H9 (cell line): ENCODE results near the gene OR10H4. TPM values are rescaled to one million over a fixed set of nuclear protein-coding genes. Genes with fewer than 3 reads are reported as not detected.

Source experiments
- DNase-seq: peaks from one replicate; pipeline ENCODE4 v3.0.0-alpha.2; 2017
- H2AFZ ChIP-seq: one replicate; pipeline ENCODE4 v1.6.1; 2013; ENCODE audit warnings: mild to moderate bottlenecking, low read length, control low read depth, moderate library complexity
- H2AK5ac ChIP-seq: 2 replicates; pipeline ENCODE4 v1.6.1; 2013; ENCODE audit warnings: low read length, control low read depth, mixed read lengths; ENCODE audit not compliant: insufficient read length
- H2BK120ac ChIP-seq: one replicate; pipeline ENCODE4 v1.6.1; 2013; ENCODE audit warnings: low read depth, mild to moderate bottlenecking, low read length, control low read depth, inconsistent platforms; ENCODE audit not compliant: poor library complexity, severe bottlenecking
- H2BK12ac ChIP-seq: 2 replicates; pipeline ENCODE4 v1.6.1; 2013; ENCODE audit warnings: low read length, control low read depth, mixed read lengths, low read depth; ENCODE audit not compliant: insufficient read length
- H2BK15ac ChIP-seq: 2 replicates; pipeline ENCODE4 v1.6.1; 2013; ENCODE audit warnings: low read depth, low read length, control low read depth
- H2BK20ac ChIP-seq: one replicate; pipeline ENCODE4 v1.6.1; 2013; ENCODE audit warnings: low read depth, mild to moderate bottlenecking, low read length, control low read depth, inconsistent platforms; ENCODE audit not compliant: poor library complexity, severe bottlenecking
- H2BK5ac ChIP-seq: 2 replicates; pipeline ENCODE4 v1.6.1; 2013; ENCODE audit warnings: low read length, control low read depth, mixed read lengths; ENCODE audit not compliant: insufficient read length
- H3K14ac ChIP-seq: 2 replicates; pipeline ENCODE4 v1.6.1; 2013; ENCODE audit warnings: low read length, control low read depth; ENCODE audit not compliant: insufficient read depth
- H3K18ac ChIP-seq: 2 replicates; pipeline ENCODE4 v1.6.1; 2013; ENCODE audit warnings: low read depth, mild to moderate bottlenecking, mixed read lengths, low read length, control low read depth; ENCODE audit not compliant: insufficient read length
- H3K23ac ChIP-seq: 2 replicates; pipeline ENCODE4 v1.6.1; 2013; ENCODE audit warnings: low read length, control low read depth, mixed read lengths, low read depth; ENCODE audit not compliant: insufficient read length
- H3K23me2 ChIP-seq: 2 replicates; pipeline ENCODE4 v1.6.1; 2013; ENCODE audit warnings: low read depth, mild to moderate bottlenecking, mixed read lengths, low read length, control low read depth; ENCODE audit not compliant: insufficient read length, poor library complexity, severe bottlenecking
- H3K27ac ChIP-seq: 2 replicates; pipeline ENCODE4 v1.5.1; 2013; ENCODE audit warnings: low read length, control low read depth, mixed read lengths, low read depth; ENCODE audit not compliant: insufficient read length
- H3K27me3 ChIP-seq: 2 replicates; pipeline ENCODE4 v1.6.1; 2013; ENCODE audit warnings: low read length, control low read depth, inconsistent platforms; ENCODE audit not compliant: insufficient read depth
- H3K4ac ChIP-seq: 2 replicates; pipeline ENCODE4 v1.6.1; 2013; ENCODE audit warnings: low read depth, mild to moderate bottlenecking, control low read depth, inconsistent platforms, low read length, moderate library complexity
- H3K4me1 ChIP-seq: 2 replicates; pipeline ENCODE4 v1.6.1; 2013; ENCODE audit warnings: low read length, control low read depth, inconsistent platforms; ENCODE audit not compliant: insufficient read depth
- H3K4me2 ChIP-seq: 2 replicates; pipeline ENCODE4 v1.6.1; 2013; ENCODE audit warnings: low read length, control low read depth, mixed read lengths; ENCODE audit not compliant: insufficient read length, insufficient read depth
- H3K56ac ChIP-seq: 2 replicates; pipeline ENCODE4 v1.6.1; 2013; ENCODE audit warnings: low read depth, mild to moderate bottlenecking, mixed read lengths, low read length, control low read depth; ENCODE audit not compliant: insufficient read length
- H3K79me1 ChIP-seq: 2 replicates; pipeline ENCODE4 v1.6.1; 2013; ENCODE audit warnings: low read depth, mild to moderate bottlenecking, moderate library complexity, low read length, control low read depth, inconsistent platforms; ENCODE audit not compliant: insufficient read depth, poor library complexity, severe bottlenecking
- H3K79me2 ChIP-seq: 2 replicates; pipeline ENCODE4 v1.6.1; 2013; ENCODE audit warnings: low read length, control low read depth, inconsistent platforms; ENCODE audit not compliant: insufficient read depth
- H3K9ac ChIP-seq: 2 replicates; pipeline ENCODE4 v1.6.1; 2013; ENCODE audit warnings: low read length, control low read depth, mixed read lengths; ENCODE audit not compliant: insufficient read length; ENCODE audit errors: extremely low read depth
- H3K9me3 ChIP-seq: one replicate; pipeline ENCODE4 v1.6.1; 2013; ENCODE audit warnings: low read depth, low read length, inconsistent platforms; ENCODE audit not compliant: control insufficient read depth
- H3T11ph ChIP-seq: one replicate; pipeline ENCODE4 v1.6.1; 2013; ENCODE audit warnings: mild to moderate bottlenecking, low read length, control low read depth, inconsistent platforms
- H4K20me1 ChIP-seq: one replicate; pipeline ENCODE4 v1.6.1; 2013; ENCODE audit not compliant: control insufficient read depth, insufficient read length, insufficient read depth
- H4K5ac ChIP-seq: 2 replicates; pipeline ENCODE4 v1.6.1; 2013; ENCODE audit warnings: low read depth, mild to moderate bottlenecking, mixed read lengths, low read length, control low read depth; ENCODE audit not compliant: insufficient read length
- H4K8ac ChIP-seq: replicated peaks from 2 replicates; pipeline ENCODE4 v1.6.1; 2013; ENCODE audit warnings: low read length, control low read depth, mixed read lengths, low read depth; ENCODE audit not compliant: insufficient read length
- H4K91ac ChIP-seq: 2 replicates; pipeline ENCODE4 v1.6.1; 2013; ENCODE audit warnings: low read depth, mild to moderate bottlenecking, moderate library complexity, mixed read lengths, low read length, control low read depth; ENCODE audit not compliant: insufficient read length
- H3K27ac Mint-ChIP-seq, 3 experiments: 2 replicates in 2 of 3; 3 replicates in 1 of 3; pipeline ENCODE4 v1.8.0; 2020 to 2021; ENCODE audit warnings: mixed read lengths in 3 of 3, mild to moderate bottlenecking in 1 of 3, moderate library complexity in 1 of 3
- H3K27me3 Mint-ChIP-seq: 2 replicates; pipeline ENCODE4 v1.8.0; 2021; ENCODE audit warnings: low read depth, mild to moderate bottlenecking, moderate library complexity, mixed read lengths
- H3K36me3 Mint-ChIP-seq, 3 experiments: 2 replicates in 2 of 3; 3 replicates in 1 of 3; pipeline ENCODE4 v1.8.0; 2020 to 2021; ENCODE audit warnings: low read depth in 3 of 3, mixed read lengths in 3 of 3; ENCODE audit not compliant: insufficient read depth in 1 of 3
- H3K4me1 Mint-ChIP-seq, 2 experiments: 2 replicates each; pipeline ENCODE4 v1.8.0; 2020; ENCODE audit warnings: mixed read lengths in 2 of 2
- H3K4me3 Mint-ChIP-seq, 2 experiments: 2 replicates in 1 of 2; 3 replicates in 1 of 2; pipeline ENCODE4 v1.8.0; 2020 to 2021; ENCODE audit warnings: mild to moderate bottlenecking in 2 of 2, mixed read lengths in 2 of 2, moderate library complexity in 1 of 2
- H3K9me3 Mint-ChIP-seq, 2 experiments: 2 replicates in 1 of 2; 3 replicates in 1 of 2; pipeline ENCODE4 v1.8.0; 2020; ENCODE audit warnings: mild to moderate bottlenecking in 2 of 2, mixed read lengths in 2 of 2, moderate library complexity in 1 of 2
- WGBS: extraction: QIAGEN DNeasy Blood & Tissue Kit; methylation state at CpG from one replicate; pipeline ENCODE4 v1.1.7; 2013; ENCODE audit warnings: missing lambda C conversion rate, low lambda C conversion rate, mixed read lengths; ENCODE audit not compliant: insufficient read length; ENCODE audit errors: extremely low coverage; 5-methylcytosine and 5-hydroxymethylcytosine counted together
- total RNA-seq: library from RNA; stranded (reverse); gene quantifications from 2 replicates; pipeline ENCODE4 v1.2.1, GENCODE V29; 2021
- TF ChIP-seq, protein P1 (sequence below): fragments of 200-600 bp; sonication (generic); conservative IDR thresholded peaks from 3 replicates; pipeline ENCODE4 v1.8.0; 2021; ENCODE audit warnings: antibody characterized with exemption, mild to moderate bottlenecking

OR10H4 gene
- total RNA-seq, 1 experiment from 2014 or later: not detected

DNA sequence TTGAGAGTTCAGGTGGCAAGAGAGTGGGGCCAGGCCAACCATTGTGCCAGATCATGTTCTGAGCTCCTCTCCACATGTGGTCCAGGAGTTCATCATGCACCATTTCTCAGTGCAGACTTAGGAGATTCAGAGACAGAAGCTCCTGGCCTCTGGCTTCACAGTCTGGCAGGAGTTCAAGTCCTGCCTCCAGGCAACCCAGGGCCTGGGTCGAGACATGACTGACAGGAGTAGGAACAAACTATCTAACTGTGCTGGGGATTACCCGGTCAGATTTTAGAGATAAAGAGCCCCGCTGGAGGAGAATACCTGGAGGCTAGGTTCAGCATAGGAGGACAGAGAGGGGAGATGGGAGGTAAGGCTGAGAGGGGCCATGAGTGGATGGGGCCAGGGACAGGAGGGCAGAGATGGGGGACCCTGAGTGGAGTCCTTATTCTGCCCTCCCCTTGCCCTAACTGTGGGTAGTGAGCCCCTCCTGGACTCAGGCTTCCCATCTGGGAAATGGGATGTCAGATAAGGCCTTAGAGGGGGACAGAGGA, 13.6 kb upstream of the OR10H4 start:
- Mint-ChIP-seq H3K27ac (no peak overlapping the region), H3K36me3 (peaks cover 5 to 9% (median 7%) of the 10 kb centered on the region in 3 experiments; a peak in 6 of 7 replicates), H3K4me3 (no peak overlapping the region), H3K4me1 (no peaks in the 10 kb centered on the region), H3K27me3 (no peaks in the 10 kb centered on the region), H3K9me3 (peaks cover 65 to 71% of the 10 kb centered on the region in 2 experiments)
- Histone ChIP-seq H3K27me3 (no peaks in the 10 kb centered on the region; the same call in 1 of the 2 replicates), H2BK20ac (no peak overlapping the region), H3K79me2 (no peaks in the 10 kb centered on the region), H3K18ac (no peak overlapping the region), H3K9me3 (peaks cover 71% of the 10 kb centered on the region), H2BK15ac (no peak overlapping the region), H4K8ac (no peak overlapping the region), H3T11ph (no peak overlapping the region), H3K27ac (no peak overlapping the region), H4K91ac (no peak overlapping the region), H3K4ac (no peak overlapping the region), H3K4me2 (no peak overlapping the region), H3K56ac (no peak overlapping the region), H3K14ac (no peak overlapping the region), H2AK5ac (no peak overlapping the region), H3K4me1 (no peaks in the 10 kb centered on the region), H4K5ac (no peak overlapping the region), H2BK120ac (no peak overlapping the region), H3K79me1 (no peaks in the 10 kb centered on the region), H4K20me1 (no peaks in the 10 kb centered on the region), H2BK12ac (no peak overlapping the region), H3K23ac (no peak overlapping the region), H2BK5ac (no peak overlapping the region), H3K9ac (no peak overlapping the region), H3K23me2 (no peaks in the 10 kb centered on the region), H2AFZ (no peak overlapping the region)
- TF ChIP-seq, protein P1, sequence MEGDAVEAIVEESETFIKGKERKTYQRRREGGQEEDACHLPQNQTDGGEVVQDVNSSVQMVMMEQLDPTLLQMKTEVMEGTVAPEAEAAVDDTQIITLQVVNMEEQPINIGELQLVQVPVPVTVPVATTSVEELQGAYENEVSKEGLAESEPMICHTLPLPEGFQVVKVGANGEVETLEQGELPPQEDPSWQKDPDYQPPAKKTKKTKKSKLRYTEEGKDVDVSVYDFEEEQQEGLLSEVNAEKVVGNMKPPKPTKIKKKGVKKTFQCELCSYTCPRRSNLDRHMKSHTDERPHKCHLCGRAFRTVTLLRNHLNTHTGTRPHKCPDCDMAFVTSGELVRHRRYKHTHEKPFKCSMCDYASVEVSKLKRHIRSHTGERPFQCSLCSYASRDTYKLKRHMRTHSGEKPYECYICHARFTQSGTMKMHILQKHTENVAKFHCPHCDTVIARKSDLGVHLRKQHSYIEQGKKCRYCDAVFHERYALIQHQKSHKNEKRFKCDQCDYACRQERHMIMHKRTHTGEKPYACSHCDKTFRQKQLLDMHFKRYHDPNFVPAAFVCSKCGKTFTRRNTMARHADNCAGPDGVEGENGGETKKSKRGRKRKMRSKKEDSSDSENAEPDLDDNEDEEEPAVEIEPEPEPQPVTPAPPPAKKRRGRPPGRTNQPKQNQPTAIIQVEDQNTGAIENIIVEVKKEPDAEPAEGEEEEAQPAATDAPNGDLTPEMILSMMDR: no peak
- no peak for DNase-seq
- WGBS: no CpG with 5 or more reads among the region's 3 CpGs
